Dedifferentiated amniotic fluid mesenchymal stem cell (primary cell): ENCODE data around the gene ACTBL2.
"Not testable (repeated sequence)": the region's sequence is repeated elsewhere in the genome, so short reads cannot be mapped to it uniquely, and the experiment has no call there.

Experiments used
- DNase-seq: peaks from one replicate; pipeline ENCODE4 v3.0.0-alpha.2; 2016; ENCODE audit errors: extremely low spot score

ACTBL2 gene

DNA sequence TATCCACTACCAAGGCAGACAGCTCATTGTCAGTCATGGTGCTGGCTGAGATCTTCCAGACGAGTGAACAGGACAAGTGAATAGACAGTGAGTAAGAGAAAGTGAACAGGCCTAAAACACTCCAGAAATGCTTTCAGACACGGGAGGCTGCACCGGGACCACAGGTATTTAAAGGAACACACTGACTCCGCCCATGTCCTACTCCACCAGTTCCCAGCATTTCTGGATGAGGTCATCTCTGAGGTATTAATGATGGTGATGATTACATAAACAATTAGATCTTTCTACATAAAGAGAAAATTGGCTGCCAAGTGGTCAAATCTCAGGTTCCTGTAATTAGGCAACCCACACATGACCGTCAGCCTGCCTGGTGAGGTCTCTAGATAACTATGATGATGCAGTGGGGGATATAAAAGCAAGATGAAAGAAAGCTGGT lies at the start of gene ACTBL2:
Gene ACTBL2 (minus strand): TSS at position 141 of the 436 bp plus-strand sequence. CDS start 104 bp downstream, at position 37.
- no peak for DNase-seq

DNA sequence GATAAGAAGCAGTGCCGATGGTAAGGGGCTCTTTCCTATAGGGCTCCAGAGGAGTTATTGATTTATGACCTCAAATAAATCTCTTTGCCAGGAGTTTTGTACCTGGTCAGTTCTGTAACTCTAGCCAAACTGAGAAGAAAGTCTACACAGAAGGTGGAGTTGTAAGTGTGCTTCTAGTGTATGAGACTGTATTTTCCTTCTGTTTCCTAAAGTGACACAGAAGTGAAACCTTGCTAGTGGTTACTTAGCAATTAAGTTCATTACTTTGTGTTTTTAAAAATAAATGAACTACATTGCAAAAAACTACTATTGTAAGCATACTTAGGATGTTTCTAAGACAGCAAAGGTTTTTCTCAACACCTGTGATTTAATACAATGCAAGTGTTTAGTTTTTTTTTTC lies 48.7 kb upstream of the ACTBL2 start:
- DNase-seq: no peak

DNA sequence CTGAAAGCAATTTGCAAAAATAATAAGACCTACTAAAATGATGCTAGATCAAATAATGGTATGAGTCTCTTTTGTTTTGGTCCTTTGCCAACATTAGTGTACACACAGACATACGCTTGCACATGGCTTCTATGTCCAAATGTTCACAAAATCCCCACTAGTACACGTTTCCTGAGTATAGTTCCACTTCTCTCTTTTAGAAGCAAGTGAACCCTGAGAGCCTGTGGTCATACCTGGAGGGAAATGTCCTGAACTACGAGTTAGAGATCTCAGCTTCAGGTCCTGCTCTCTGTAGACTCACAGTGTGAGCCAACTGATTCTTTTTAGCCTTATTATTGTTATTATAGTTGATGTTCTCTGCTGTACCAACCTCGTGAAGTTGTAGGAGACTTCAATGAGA lies 47.3 kb upstream of the ACTBL2 start:
- DNase-seq: no peak

DNA sequence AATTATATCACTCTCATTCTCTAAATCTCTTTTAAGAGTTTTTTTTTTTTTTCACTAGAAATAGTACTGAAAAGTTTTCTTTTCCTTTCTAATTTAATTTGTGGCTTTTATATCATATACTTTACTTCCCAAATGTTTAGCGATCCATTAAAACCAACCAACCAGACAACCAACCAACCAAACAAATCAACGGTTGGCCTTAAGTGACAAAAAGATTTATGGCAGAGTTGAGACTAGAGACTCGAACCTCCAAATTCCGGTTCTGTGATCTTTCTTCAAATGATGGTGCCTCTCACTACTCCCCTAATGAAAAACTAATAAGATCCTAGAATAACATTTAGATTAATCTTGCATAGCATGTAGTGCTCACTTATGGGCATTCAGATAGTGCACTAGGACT lies 45.3 kb upstream of the ACTBL2 start:
- no peak for DNase-seq

DNA sequence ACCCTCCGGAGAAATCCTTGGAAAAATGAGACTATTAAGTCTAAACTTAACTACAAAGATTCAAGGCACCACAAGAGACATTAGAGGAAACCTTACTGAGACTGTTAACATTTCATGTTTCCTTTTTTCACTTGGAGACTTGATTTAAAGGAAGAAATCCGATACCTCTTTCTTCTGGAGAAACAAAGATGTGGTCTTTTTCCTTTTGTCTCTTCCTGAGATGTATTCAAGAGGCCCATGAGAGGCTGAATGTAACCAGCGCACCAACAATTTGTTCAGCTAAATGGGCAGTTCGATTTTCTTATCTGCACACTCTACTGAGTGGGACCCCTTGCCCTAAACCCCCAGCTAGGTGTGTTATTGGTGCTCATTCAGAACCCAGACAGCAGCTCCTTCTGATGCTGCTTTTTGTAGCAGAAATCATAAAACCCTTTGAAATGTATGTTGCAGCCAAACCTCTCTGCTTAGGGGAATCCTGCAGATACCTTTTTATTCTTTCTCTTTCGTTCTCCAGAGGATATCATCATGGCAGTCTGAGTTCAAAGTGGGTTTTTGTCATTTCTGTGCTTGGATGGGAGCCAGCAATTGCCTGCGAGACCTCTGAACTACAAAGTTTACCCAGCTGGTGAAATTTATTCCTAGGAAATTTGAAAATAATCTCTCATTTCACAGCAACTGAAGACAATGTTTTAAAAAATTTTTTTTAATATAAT lies 41.9 kb upstream of the ACTBL2 start:
- no peak for DNase-seq

DNA sequence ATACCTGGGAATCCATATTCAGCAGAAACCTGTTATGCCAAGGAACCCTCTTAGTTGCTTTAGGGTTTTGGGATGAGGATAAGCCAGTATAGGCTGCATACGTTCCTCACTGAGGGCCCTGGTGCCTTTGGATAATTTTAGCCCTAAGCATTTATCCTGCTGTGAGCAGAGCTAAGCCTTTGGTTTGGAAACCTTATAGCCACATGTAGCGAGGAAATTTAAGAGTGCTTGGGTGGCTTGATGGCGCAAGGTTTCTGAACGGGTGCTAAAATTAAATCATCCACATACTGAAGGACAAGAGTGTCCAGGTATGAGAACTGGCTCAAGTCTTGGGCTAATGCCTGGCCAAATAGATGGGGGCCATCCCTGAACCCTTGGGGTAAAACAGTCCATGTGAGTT lies 39.9 kb upstream of the ACTBL2 start:
- not testable (repeated sequence) for DNase-seq

DNA sequence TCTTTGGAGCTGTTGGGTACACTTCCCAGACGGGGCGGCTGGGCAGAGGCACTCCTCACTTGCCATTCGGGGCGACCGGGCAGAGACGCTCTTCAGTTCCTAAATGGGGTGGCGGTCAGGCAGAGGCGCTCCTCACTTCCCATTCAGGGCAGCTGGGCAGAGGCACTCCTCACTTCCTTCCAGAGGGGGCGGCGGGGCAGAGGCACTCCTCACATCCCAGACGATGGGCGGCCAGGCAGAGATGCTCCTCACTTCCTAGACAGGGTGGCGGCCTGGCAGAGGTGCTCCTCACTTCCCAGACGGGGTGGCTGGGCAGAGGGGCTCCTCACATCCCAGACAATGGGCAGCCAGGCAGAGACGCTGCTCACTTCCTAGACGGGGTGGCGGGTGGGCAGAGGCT lies 35.8 kb upstream of the ACTBL2 start:
- not testable (repeated sequence) for DNase-seq

DNA sequence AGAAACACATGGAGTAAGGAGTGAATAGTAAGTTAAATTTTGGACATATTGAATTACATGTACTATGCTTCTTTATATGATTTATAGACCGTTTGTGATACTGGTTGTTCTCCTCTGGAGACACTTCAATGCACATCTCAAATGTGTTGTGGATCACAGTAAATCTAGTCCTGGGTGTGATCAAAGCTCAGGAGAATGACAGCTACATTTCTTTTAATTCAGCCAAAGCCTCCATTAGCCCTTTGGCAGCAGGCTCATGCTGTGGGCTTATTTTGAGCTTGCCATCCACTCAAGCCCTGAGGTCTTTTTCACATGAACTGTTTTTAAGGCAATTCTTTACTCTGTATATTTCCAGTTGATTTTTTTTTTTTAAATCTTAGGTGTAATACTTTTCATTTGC lies 34.6 kb upstream of the ACTBL2 start:
- DNase-seq: no peak

DNA sequence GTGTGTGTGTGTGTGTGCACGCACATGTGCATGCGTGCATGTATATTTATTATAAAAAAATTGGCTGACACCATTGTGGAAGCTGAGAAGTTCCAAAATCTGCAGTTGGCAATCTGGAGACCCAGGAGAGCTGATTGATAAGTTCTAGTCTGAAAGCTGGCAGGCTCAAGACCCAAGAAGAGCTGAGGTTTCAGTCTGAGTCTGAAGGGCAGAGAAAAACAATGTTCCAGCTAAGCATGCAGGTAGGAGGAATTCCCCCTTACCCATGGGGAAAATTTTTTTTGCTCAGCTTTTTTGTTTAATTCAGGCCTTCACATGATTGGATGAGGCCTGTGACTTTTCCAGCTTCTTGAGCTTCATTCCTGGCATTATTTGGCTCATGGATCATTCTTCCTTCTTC lies 31.2 kb upstream of the ACTBL2 start:
- DNase-seq: no peak

DNA sequence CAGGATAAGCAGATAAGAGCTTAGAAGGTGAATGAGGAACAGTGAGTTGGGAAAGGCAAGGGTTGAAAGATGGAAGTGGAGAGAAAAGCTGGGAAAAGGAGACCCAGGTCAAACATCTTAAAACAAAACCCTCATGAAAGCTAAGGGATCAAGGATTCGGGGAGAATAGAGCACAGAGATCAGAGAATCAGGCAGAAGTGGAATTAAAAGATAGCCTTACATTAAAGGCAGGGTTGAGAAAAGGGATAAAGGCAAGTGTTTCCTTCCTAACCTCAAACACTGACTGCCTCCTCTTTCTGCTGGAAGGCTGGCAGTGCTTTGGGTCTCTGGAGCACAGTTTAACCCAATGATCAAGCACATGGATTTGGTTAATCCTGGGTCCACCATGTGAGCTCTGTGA lies 28.7 kb upstream of the ACTBL2 start:
- DNase-seq: no peak

DNA sequence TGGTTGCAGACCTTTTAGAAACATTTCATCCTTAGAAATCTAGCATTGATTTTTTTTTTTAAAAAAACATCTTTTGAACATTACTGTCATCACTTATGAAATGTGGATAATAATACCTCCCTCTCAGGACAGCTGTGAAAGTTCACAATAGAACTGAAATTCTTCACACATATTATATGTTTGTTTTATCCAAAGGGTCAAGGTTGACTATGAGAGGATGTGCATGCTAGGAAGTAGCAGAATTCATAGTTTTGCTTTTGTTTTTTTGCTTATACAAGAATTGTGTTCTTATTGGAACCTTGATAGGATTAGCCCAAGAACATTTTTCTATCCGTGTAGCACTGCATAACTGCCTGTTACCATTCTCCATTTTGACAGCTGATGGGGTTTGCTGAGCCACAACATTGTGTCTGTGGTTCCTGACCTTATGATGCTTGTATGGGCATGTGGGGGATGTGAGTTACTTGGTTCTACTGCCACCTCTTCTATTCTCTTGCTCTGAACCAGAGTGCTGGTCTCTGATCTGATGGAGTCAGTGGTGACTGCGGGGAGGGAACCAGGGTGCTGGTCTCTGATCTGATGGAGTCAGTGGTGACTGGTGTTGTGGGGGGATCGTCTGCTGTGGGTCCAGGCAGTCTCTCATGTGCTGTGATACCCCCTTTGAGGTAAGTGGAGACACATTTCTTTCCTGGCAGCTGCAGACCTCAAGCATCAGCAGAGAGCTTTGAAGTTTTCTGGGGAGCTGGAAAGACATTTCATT lies 27.1 kb upstream of the ACTBL2 start:
- no peak for DNase-seq

DNA sequence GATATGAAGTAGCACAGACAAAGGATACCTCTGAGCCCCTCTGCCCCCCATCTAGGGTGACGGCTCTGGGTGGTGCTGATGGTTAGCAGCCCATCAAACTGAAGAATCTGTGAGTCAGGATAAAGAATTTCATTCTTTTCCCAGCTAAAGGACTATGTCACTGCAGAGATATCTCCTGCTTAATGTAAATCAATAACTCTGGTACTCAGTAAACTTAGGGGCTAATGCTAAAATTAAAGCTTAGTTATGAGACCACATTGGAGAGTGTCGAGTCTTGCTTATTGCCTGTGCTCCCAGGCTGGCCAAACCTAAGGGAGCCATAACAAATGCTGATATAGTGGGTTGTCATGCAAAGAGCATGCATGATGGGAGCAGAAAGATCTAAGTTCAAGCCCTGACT lies 25.6 kb upstream of the ACTBL2 start:
- DNase-seq: no peak

DNA sequence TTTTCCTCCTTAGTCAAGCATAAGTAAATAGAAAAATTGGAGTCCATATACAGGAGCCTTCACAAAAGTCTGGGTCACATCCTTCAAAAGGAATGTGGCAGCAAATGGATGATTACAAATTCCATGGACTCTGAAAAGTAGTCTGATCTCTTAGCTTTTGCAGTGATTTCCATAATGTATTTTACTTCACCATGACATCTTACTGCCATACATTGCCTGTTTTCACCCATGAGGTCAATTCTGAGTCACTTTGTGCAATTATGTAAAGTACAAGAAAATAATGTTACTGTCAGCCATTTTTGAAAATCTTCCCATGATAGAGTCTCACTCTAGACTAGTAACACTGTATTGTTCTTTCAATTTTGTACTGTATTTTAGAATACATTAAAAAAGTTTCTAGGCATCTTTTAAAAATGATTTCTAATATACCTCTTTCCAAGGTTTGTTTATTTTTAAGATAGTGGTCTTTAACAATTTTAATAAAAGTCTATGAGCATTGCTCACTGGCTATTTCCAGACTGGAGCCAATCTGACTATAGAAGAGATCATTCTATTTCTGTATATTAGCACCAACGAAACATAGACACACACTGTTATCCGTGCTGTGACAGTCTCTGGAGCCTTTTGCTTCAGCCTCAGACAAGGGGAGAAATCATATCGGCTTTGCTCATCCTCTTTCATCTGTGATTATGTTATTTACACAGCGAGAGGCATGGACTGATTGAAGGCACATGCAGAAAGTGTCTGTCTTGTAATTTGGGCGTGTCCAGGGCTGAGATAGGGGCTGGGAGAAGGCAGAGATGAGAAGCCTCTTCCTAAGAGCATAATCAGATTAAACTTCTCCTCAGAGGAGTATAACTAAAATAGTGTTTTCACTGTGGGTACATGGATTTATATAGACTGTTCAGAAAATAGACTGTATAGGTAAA lies 22.9 kb upstream of the ACTBL2 start:
- no peak for DNase-seq

DNA sequence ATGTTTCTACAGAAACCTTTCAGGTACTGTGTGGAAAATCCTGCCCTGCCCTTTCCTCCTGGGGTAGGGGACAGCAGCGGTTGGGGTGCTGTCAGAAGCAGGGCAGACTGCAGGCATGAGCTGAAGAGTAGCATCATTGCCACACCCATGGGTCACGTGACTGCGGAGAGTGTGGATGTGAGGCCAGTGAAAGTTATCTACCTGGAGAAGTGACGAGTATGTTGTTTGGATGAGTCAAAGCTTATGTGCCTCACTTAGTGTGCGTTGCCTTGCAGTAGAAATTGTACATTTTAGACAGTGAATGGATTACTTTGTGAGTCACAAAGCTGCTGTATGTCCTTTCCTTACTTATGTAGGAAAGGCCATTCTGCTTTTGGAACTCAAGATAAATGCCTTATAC lies 21.7 kb upstream of the ACTBL2 start:
- no peak for DNase-seq

DNA sequence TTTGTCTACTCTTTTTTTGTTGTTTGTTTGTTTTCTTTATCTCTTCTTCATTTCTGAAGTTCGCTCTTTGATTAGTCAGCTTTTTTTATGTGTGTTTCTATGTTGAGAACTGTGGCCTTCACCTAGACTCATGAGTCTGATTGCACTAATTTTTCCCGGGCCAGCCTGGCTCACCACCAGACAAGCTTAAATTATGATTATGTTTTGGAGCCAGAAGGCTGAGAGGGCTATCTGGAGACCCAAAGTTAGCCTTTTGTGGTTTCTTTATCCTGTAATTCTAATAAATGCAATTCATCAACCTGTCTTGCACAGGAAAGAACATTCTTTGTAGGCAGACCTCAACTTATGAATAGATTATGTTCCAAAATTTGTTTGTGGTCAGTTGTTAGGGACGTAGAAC lies 20.8 kb upstream of the ACTBL2 start:
- DNase-seq: no peak

DNA sequence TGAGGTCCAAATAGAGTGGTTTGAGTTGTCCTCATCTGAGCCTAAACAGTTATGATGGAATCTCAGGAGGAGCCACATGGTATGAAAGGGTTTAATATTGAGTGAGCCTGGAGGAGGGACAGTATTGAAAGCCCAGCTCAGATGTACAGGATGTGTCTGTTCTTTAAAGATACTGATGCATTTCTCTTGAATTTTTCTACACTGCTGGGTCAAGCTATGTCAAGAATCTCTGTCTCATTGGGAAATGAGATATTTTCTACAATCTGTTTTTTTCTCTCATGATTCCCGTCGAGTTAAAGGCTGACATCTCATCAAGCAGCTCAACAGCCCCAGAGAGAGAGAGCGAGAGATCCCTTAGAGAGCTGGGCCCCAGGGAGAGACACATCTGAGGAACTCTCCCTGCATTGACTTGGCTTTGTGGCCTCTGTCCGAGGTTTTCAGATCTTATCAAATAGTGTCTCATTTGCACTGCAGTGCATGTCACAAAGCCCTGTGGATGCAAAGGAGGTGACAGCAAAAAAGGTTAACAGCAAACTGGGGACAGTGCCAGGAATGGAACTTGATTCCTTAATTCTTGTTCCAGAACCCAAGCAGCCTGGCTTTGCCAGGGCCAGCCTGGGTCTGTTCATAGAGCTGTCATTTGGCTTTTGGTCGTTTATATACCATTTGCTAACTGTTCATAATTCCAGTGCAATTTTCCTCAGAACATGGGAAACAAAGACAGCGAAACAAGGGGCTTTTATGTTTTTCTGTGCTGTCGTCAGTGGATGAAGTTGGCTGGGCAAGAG lies 19.0 kb upstream of the ACTBL2 start:
- no peak for DNase-seq

DNA sequence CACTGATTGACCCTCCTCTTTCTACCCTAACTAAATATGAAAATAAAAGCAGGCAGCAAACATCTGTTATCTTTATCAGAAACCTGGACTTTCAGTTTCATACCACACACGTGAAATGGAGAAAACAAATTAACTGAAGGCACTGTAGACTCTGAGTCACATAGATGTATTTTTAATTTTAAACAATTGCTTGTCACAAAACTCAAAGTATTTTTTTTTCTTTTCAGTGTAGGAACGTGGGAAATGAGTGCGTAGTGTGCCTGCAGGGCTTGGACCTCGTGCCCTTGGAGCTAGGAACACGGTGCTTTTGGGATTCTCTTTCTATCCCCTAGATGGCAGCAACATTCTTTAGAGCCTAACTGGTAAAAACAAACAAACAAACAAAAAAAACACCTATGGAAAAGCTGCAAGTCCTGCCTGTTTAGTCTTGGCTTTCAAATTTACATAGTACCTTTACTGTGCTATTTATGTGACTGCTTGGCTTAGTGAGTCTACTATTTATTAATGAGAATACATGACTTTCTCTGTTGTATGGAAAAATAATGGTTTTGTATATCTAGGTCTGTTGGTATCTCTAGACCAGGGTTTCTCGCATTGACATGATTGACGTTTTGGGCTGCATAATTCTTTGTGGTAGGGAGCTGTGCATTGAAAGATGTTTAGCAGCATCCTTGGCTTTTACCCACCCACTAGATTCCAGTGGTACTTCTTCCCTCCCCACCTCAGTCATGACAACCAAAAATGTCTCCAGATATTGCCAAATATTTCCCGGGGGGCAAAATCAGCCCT lies 16.8 kb upstream of the ACTBL2 start:
- DNase-seq: peak; percentile 79

DNA sequence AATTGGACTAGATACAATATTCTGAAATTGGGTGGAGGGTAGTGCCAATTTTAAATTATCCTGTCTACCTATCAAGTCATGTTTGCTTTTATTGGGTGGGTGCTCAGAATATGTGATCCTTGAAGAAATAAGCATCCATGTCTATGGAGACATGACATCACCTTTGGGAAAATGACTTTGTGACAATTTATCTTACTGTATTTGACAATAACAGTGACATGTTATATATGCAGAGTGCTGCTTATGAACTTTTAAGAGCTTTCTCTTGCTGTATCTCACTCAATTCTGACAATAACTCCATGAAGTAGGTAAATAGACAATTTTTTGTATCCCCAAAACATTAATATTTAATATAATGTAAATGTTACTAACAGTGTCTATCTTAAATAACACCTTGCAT lies 15.1 kb upstream of the ACTBL2 start:
- no peak for DNase-seq

DNA sequence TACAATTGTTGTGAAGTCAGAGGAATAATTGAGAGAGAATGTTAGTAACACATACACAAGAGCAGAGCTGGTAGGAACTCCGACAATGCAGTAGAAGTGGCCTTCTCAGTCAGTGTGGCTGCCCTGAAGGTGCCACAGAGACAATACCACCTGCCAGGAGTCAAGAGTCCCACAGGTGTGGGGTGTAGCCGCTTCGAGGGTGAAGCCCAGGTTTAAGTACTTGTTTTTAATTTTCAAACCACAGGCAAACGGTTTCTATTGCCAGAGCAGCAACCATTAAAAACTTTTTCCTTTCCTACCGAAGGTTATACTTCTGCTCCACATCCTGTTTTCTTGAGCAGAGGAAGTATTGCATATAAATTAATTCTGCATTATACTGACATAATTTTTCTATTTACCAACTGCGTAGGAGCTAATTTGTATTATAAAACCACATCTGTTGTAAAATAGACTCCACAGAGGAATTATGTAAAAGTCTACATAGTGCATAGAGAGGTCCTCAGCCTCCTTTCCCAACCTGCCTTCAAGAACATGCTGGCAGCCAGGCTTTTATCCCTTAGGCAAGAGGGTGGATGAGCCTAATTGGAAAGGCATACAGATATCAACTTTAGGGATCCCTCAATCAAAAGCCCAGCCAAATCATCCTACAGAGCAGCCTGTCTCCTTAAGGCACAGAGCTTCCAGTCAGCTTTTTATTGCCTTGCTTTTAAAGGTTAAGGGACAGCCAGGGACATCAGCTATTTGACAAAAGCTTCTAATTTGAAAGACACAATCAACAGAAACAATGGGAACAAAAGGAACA lies 12.9 kb upstream of the ACTBL2 start:
- DNase-seq: no peak
